Hematopoietic multipotent progenitor cell (in vitro differentiated cells): ENCODE results near the gene ART4. TPM values are rescaled to one million over a fixed set of nuclear protein-coding genes. Genes with fewer than 3 reads are reported as not detected.

ENCODE experiments used
- DNase-seq, 3 donors: peaks; one replicate each; pipeline ENCODE4 v3.0.0-alpha.2; 2011 to 2015; ENCODE audit warnings: low read depth in 2 of 3, low spot score in 2 of 3
- total RNA-seq: library from RNA; depleted of rRNA; stranded (reverse); fragments of >200 nt; gene quantifications from one replicate; pipeline ENCODE4 v1.2.3, GENCODE V29; 2012

Gene ART4
- total RNA-seq, 1 donor = 0.27 TPM

DNA sequence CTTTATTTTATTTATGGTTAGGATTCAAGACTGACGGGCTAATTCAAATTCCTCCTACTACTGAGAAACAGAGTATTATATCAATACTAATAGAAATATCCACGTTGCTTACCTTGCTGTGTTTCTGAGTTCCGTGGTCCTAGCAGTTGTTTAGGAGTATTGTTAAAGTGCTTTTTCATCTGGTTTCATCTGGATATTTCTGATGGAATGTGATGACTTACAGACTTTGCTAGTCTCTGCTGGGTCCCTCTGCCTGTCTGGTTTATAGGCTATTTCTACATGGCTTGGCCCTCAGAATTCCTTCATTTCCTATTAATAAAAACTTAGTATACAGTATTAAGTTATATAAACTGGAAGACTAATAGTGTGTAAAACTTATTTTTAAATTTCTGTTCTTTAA, 29.3 kb downstream of the ART4 start, which contains the start of gene SMCO3:
SMCO3 (minus strand) TSS at position 169 of the 400 bp plus-strand sequence. CDS start 7,502 bp downstream, outside the sequence.
- no peak for DNase-seq

DNA sequence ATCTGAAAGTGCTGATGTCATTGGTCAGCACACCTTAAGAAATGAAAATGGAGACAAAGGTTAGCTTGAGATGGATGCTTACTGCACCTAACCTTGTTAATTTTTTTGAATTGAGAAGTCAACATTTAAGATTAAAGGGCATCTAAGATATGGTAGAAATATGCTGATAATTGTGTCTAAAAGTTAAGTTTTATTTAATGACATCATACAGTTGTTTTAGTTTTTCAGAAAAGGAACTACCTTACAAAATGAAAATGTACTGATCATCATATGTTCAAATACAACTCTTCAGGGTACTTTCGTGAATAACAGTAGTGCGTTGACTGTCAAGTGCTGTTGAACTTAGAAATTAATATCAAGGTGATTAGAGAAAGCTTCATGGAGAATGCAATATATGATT, 31.8 kb downstream of the ART4 start:
- DNase-seq = no peak

DNA sequence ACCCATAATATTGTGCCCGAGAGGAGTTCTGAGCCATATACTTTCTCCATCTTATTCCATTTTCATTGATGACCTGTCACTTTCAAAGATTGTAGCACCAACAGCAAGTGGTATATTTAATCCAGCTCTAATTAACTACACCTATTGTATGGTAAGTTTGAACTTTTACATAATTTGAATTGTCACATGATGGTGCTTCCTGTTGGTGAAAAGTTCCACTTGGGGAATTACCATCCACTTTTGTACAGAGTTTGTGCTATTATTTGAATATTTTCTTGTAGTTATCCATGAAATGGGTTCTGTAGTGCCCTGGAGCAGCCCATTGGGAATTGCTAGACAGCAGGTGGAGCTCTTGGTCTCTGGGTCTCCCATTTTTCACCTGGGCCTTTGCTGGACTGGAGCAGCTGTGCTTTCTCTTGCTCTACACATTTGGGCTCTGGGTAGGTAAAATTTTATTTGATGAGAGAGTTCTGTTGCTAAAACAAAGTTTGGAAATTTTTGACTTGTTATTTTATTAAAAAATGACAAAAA, 32.3 kb downstream of the ART4 start:
- no peak for DNase-seq

DNA sequence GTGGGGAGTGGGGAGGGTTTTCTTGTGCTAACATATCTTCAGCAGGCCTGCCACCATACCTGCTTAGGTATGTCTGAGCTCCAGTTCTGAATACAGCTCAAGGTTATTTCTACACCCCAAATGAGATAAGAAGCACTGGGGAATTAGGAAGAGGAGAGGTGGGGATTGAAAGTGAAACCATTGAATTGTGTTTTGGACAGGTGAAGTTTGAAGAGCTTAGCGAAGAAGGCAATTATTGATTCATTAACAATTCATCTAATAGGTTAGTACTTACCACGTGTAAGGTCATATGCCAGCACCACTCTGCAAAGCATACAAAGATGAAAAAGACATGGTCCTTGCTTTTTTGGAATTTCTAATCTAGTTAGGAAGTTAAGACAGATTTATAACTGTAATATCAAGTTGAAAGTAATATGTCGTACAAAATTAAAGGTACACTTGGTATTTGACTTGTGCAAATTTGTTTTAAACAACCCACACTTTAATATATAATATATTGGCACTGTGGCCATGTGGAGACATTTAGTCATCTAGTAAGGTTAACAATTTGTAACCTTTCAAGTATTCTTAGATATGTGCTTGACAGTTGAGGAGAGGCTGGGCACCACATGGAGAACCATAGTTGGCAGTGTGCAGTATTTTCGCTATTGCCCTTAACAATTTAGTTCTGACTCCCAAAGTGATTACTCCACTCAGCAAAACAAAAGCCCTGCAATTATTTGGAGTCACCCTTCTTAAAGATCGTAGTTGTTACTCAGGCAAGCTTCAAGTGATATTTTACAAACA, 33.0 kb downstream of the ART4 start:
- no peak for DNase-seq

DNA sequence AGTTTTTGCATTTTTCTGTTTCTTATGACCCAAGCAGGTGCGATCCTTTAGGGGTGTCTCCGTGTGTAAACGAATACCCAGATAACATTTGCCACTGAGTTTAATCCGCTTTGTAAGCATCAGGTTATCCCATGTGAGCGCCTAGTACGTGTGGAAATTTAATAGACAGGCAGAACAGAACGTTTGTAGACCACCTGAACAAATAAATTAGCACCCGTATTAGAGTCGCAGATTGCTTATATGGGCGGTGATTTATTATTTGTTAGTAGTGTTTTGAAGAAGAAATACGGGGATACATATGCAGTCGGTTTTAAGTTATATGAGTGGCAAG, 39.5 kb downstream of the ART4 start:
- no peak for DNase-seq

DNA sequence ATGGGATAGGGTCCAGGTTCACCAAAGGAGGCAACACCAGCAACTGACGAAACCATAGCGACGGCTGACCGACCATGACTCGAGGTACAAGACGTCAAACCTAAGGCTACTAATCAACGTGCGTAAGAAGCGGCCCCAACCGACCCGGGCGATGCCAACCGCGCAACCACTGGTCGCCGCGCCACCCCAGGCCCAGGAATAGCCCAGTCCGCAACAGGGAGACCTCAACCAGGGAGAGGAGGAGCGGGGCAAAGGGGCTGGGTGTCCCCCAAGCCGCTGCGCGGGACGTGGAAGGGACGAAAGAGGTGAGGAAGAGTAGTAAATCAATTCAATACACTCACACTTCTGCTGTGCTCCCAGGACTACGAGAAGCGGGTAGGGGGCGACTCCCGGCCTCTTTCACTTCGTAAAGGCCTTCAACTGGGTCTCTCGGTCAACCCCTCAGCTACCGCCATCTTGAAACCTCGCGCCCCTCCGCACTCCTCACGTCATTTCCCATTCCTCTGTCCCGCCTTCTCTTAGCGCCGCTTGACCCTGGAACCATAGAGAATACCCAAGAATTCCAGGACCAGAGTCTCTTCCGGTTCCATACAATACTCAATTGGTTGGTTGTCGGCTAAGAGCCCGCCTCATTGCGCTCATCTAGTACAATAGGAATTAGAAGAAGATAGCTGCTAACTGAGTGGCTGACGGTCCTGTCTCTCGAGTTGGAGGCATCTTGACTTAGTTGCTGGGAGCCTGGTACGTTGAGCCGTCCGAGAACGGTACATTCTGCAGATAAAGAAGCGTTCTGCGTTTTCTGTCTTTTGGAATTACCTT, 40.1 kb downstream of the ART4 start, which contains the start of the genes C12orf60 and WBP11:
C12orf60 (plus strand) TSS at position 660 of the 819 bp plus-strand sequence. CDS start 19,266 bp downstream, outside the sequence.
WBP11 (minus strand) TSS at position 468 of the 819 bp plus-strand sequence. CDS start 2,095 bp downstream, outside the sequence.
- DNase-seq = peak; percentile 75 to 100 (median 97)

DNA sequence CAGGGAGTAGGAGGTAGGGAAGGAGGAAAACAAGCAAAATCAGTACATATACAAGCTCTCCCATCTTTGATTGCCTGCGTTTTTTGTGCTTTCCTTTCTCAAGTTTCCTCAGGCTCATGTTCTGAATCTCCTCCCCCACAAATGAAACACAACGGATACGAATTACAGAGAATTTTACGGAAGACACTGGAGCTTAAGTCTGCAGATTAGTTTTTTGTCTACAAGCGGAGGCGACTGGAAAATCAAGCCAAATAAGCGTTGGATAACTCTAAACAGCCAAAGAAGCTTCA, 40.7 kb downstream of the ART4 start:
- DNase-seq = peak in 1 of 3 donors; percentile 41

DNA sequence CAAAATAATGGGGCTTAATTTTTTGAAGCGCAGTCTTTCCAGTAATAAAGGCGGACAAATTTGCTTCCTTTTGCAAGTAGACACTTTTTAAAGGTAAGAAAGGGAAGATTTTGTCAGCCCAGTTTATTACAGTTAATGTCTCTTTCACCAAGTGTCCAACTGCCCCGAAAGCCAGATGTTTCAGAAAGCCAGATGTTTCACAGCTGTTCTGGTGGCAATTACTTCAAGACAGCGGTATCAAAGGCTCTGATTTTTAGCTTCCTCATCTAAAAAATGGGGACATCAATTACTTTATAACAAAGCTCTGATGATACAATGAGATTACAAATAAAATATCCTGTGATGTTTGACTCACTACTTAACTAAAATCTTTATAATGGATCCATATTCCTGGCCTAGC, 41.1 kb downstream of the ART4 start:
- no peak for DNase-seq

DNA sequence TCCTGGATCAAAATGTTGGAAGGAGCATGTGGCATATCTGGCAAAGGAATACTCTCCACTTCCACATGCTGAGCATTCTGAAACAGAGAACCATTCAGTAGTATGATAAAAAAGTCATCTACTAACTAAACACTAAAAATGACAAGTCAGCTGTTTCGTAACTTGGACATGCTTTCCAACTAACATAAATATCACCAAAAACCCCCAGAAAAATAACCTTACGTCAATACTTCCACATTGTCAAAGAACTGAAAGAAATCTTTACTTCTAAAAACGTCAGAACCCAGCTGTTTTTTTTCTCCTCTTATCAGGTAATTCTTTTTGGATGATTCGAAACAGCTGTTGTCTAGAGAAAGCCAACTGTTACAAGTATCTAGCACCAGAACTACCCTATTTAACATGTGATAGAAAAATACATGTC, 48.3 kb downstream of the ART4 start:
- DNase-seq = no peak

DNA sequence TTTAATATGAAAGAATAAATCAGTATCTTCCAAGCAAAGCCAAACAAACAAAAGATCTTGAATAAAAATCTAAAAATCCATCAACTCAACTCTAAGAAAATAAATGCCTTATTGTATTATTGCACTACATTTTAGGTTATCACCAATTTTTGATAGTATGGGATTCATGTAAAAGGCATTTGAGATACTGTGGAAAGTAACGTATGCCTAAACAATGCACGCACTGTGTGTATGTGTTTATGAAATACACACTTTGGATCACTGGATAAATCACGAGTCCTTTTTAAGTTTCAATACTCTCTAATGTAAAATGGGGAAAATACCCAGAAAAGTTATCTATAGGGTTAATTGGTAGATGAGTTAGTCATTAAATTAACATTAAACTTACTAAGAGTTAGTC, 57.8 kb downstream of the ART4 start:
- no peak for DNase-seq

DNA sequence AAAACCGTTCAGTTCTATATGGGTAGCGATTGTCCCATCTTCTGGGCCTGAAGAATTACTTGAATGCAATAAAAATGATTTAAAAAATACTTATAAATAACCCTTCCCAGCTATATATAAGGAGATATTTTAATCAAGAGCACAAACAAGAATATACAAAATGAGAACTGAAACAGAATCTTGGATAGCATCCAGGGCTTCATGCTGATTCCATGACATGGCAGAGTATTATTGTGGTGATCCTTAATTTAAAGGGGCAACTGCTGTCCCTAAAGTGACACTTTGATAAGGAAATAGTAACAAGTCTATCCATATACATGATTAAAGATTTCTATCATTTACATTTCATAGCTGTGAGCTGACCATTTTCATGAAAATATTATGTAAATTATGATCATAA, 58.9 kb downstream of the ART4 start:
- no peak for DNase-seq

DNA sequence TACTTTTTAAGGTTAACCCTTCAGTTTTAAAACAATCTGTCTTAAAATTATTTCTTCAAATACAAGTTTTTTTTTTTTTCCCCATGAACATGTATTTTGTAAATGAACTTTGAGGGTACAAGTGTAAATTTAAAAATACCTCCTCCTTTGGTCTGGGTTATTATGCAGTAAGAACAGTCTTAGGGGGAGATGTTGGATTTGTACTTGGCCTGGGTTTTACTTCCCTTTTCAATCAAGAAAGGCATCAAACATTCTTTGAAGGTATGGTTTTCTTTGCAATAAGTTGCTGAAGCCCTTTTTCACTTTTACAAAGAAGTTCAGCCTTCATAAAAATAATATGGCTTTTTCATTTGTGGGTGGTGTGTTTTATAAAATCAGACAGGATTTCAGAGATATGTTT, 60.6 kb downstream of the ART4 start:
- no peak for DNase-seq

DNA sequence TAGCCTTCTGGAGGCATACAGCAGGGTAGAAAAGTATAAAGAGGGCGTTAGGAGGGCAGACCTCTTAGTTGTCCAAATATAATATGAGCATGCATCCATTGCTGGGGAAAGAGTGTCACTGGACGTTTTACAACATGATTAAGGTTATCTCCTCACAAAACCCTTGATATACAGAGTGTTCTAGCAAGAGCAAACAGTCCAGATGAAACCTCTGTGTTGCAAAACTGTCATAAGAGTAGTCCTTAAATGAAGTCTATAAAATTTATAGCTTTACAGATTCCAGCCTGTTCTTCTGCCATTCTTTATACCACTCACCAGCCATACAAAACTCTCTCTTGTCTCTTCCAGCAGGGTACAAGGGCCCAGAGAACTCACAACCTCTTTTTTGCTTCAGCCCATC, 61.8 kb downstream of the ART4 start:
- no peak for DNase-seq

DNA sequence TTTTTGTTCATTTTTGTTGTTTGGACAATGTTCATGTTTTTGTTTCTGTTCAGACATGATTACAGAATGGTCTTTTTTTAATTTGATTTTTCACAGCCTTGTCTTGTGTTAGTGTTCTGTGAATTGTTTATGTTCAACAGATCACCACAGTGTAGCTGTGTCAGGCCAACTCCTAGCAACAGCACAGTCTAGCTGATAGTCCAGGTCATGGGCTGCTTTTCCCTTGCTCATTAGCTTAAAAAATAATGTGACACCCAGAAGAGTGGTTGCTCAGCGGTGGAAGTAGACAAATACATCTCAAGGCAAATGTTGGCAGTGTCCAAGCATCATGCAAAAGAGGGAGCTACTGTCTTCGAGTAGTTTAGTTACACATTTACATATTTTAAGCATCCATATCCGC, 62.5 kb downstream of the ART4 start:
- no peak for DNase-seq

DNA sequence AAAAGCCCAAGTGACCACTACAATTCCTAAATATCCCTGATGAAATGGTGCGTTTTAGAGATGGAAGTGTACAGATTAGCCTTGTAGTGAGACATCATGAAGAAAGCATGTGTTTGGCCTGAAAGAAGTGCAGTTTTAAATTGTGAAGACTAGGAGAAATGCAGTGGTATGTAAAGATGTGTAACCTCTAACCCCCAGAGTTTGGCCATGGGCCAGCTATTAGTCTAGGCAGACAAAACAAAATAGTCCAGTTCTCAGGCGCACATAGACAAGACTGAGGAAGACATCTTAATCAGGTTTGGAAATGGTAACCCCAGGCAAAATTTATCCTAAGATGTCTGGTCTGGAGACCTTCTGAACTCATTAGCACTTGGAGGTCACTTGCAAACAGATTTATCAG, 63.5 kb downstream of the ART4 start:
- DNase-seq = no peak

DNA sequence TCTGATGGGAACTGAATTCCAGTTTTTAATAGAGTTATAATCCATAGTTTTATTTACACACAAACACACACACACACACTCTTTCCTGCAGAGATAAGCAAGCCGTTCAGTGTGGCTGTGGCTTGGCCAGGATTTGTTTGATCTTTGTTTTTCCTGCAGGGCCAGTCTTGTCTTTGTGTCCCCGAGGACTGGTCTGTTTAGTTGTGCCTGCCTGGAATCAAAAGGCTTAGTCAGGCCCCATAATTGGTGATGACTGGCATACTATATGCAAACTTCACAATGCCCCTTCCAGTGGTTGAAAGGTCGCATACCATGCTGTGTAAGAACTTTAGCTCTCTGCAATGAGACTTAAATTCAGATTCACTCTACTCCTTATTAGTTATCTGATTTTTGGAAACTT, 66.1 kb downstream of the ART4 start:
- no peak for DNase-seq

DNA sequence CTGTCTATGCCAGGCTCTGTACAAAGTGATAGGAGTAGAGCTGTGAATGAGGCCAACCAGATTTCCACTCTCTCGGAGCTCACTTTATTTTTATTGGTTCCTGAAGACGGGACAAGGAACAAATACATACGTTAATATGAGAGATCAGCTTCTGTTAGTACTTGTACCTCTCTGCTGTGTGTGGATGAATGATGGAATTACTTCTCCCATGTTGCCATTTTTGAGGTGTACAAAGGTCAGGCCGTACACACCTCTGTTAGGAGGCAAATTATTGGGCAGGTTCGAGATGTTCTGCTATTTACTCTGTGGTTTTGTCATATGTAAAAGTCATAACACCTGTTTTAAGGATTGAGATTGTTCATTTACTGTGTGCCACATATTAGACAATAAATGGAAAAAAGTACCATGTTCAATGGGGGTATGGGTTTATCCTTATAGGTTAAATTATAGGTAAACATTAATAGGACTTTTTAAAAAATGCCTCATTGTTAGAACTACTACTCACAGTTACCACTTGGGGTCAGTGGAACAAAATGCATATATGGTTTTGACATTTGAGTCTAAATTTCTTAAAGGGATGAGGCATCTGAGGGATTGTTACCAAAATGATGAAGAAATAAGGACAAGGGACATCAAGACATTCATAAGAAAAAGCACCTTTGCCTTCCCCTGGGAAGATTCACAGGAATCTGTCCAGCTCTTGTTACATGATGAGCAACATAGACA, 66.9 kb downstream of the ART4 start:
- peak in 1 of 3 donors; percentile 36 for DNase-seq

DNA sequence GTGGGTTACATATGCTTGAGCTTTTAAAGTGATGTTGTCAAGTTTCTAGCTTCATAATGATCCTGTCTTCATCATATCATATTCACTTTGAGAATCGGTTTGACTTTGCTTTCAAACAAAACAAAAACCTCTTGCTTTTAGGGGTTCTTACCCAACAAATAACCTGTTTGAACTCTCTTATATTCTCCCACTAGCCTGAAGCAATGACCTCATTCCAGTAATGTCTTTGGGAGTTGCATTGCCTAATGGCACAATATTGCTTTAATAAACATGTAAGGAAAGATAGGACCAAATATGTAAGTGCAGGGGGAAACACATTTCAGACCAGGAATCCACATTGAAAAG, 67.7 kb downstream of the ART4 start:
- no peak for DNase-seq
